Adrenal gland (tissue), 12 donors: ENCODE results near the gene RBP7. TPM values are rescaled to one million over a fixed set of nuclear protein-coding genes. Genes with fewer than 3 reads are reported as not detected.
A peak's percentile ranks its signal among the peaks of the same experiment; 100 is the strongest.

ENCODE experiments used
- DNase-seq, 7 donors: peaks; one replicate each; pipeline ENCODE4 v3.0.0-alpha.2; 2019 to 2020
- H3K27ac ChIP-seq, 5 donors: fragments of 200-600 bp; sonication (generic) in 4 of 5; 1 replicate in 3 of 5; 2 replicates in 2 of 5; pipeline versions ENCODE4 v1.5.1 to v1.8.0; 2016 to 2020; ENCODE audit warnings: mild to moderate bottlenecking in 1 of 5
- H3K27me3 ChIP-seq: fragments of 200-600 bp; 2 replicates; pipeline ENCODE4 v1.8.0; 2021
- H3K36me3 ChIP-seq, 2 donors: fragments of 200-600 bp; replicated peaks in 1 of 2; 1 replicate in 1 of 2; 2 replicates in 1 of 2; pipeline versions ENCODE4 v1.5.1 to v1.8.0; 2018 to 2022
- H3K4me1 ChIP-seq, 2 donors: fragments of 200-600 bp; replicated peaks in 1 of 2; 1 replicate in 1 of 2; 2 replicates in 1 of 2; pipeline versions ENCODE4 v1.5.1 to v1.8.0; 2018 to 2021
- H3K4me3 ChIP-seq, 4 donors: fragments of 200-600 bp; sonication (generic) in 3 of 4; one replicate each; pipeline ENCODE4 v1.5.1; 2016 to 2018
- H3K9me3 ChIP-seq, 3 donors: fragments of 200-600 bp; sonication (generic) in 1 of 3; replicated peaks in 1 of 3; 1 replicate in 2 of 3; 2 replicates in 1 of 3; pipeline versions ENCODE4 v1.5.1 to v1.8.0; 2016 to 2021
- POLR2A ChIP-seq, 2 donors: fragments of 450-650 bp; IDR thresholded peaks; one replicate each; pipeline ENCODE4 v1.6.1; 2017; ENCODE audit warnings: antibody characterized with exemption in 2 of 2, mild to moderate bottlenecking in 2 of 2, moderate library complexity in 1 of 2
- WGBS, 4 donors: extraction: QIAGEN DNeasy Blood & Tissue Kit in 2 of 4; methylation state at CpG; one replicate each; pipeline versions ENCODE4 v1.1.5 to v1.1.7; 2013 to 2017; 5-methylcytosine and 5-hydroxymethylcytosine counted together
- intact Hi-C, 2 donors: fragments of 100-400 bp; cut with DNase I; formaldehyde crosslinking; loops; one replicate each; pipeline versions ENCODE4 v1.14.1 to v1.15.0; 2022 to 2023
- polyA plus RNA-seq, 3 donors: library from polyadenylated mRNA; stranded (reverse); fragments of 200-250 nt in 2 of 3; fragments of 350-450 nt in 1 of 3; fragmentation: Illumina TruSeq in 1 of 3; extraction: RNeasy Lipid Tissue Mini Kit (QIAGEN cat#74804) in 1 of 3; gene quantifications; one replicate each; pipeline ENCODE4 v1.2.3, GENCODE V29; 2013 to 2014
- total RNA-seq, 9 donors: library from RNA; depleted of rRNA in 4 of 9; stranded (reverse); fragments of >200 nt in 4 of 9; fragments of 120-200 nt in 1 of 9; fragmentation: NEBNext Ultra II Directional in 1 of 9; extraction: Animal tissue kit (Norgen Biotek cat#: 25700) in 1 of 9; gene quantifications; one replicate each; pipeline versions ENCODE4 v1.1.0 to v1.2.4, GENCODE V29; 2013 to 2023
- TF ChIP-seq, protein P1 (sequence below), 6 experiments: fragments of 450-650 bp in 4 of 6; fragments of 200-600 bp in 2 of 6; sonication (generic) in 1 of 6; IDR thresholded peaks; 1 replicate in 5 of 6; 2 replicates in 1 of 6; pipeline versions ENCODE4 v1.5.1 to v1.8.0; 2016 to 2021; ENCODE audit warnings: antibody characterized with exemption in 6 of 6, mild to moderate bottlenecking in 2 of 6, moderate library complexity in 1 of 6
- donor health status: healthy with polysubstance abuse.
- donor health status: Bipolar disorder and iron deficiency.
- donor health status: DM: yes; HTN: yes; CAD: no.
- donor health status: DM: no; HTN: no; CAD: no.
- donor health status: DM: no; HTN: no; CAD: no.
- donor health status: DM: yes; HTN: yes; CAD: no.

Gene RBP7
- total and polyA plus RNA-seq, 12 donors, result 1.4 to 52.6 (median 12.2) TPM

DNA sequence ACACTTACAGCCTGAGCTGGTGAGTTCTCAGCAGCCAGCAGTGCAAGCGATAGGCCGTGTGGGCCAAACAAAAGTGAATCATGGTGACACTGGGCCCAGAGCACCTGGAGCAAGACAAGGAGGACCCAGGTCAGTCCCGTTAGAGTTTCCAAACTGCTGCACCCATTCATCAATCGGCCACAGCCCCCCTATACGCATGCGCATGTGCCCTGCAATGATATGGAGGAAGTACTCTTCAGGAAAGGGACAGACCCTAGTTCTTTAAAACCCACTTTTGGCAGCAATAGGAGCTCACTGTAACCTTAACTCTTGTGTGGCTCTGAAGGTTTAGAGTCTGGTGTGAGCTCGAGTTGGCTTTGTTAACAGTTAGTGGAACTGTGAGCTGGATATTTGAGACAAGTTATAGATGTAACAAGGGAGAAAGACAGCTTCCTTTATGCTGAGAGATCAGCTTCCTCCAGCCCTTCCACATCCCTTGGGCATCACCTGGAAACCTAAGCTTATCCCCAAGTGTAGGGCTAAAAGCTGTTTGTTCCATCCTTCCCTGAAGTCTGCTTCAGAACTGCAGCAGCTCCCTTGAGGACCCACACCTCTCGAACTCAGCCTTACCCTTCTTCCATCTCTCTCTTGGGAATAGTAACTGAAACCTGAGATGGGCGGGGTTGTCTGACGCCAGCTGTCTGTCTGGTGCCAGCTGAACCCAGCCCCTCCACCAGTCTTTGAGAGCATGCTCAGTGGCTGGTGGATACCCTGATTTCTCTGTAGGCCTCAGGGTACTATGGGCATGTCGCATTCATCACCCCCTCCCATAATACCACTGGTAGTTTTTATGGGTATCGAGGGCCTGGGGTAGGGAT lies 36.1 kb upstream of the RBP7 start:
- no peaks in the 10 kb centered on the region for H3K27me3 ChIP-seq
- intact Hi-C loops, result no loop called here
- no peak overlapping the region for H3K4me3 ChIP-seq
- no peak for DNase-seq
- 82 to 86% (median 85%) methylated on average over 11 to 12 of the region's 12 CpGs for WGBS, 4 donors
- no peaks in the 10 kb centered on the region for H3K9me3 ChIP-seq
- H3K27ac ChIP-seq, result no peak overlapping the region
- peaks cover 0 to 7% of the 10 kb centered on the region in 2 donors for H3K4me1 ChIP-seq
- TF ChIP-seq, protein P1, sequence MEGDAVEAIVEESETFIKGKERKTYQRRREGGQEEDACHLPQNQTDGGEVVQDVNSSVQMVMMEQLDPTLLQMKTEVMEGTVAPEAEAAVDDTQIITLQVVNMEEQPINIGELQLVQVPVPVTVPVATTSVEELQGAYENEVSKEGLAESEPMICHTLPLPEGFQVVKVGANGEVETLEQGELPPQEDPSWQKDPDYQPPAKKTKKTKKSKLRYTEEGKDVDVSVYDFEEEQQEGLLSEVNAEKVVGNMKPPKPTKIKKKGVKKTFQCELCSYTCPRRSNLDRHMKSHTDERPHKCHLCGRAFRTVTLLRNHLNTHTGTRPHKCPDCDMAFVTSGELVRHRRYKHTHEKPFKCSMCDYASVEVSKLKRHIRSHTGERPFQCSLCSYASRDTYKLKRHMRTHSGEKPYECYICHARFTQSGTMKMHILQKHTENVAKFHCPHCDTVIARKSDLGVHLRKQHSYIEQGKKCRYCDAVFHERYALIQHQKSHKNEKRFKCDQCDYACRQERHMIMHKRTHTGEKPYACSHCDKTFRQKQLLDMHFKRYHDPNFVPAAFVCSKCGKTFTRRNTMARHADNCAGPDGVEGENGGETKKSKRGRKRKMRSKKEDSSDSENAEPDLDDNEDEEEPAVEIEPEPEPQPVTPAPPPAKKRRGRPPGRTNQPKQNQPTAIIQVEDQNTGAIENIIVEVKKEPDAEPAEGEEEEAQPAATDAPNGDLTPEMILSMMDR (IDR thresholded peaks at IDR 0.05), result no peak
- TF ChIP-seq POLR2A (IDR thresholded peaks at IDR 0.05), result no peak
- no peaks in the 10 kb centered on the region for H3K36me3 ChIP-seq

GRCh38 chr1:9984253-9984652 lies 12.8 kb upstream of the RBP7 start:
- Histone ChIP-seq H3K9me3 (no peaks in the 10 kb centered on the region), H3K4me1 (no peaks in the 10 kb centered on the region), H3K27ac (no peak overlapping the region), H3K36me3 (peaks cover 0 to 24% of the 10 kb centered on the region in 2 donors), H3K4me3 (no peak overlapping the region), H3K27me3 (no peaks in the 10 kb centered on the region)
- intact Hi-C loops, result no loop called here
- DNase-seq, result no peak
- WGBS, 4 donors, result 79 to 91% (median 90%) methylated on average over 5 of the region's 5 CpGs
- TF ChIP-seq, protein P1 (IDR thresholded peaks at IDR 0.05), result no peak
- TF ChIP-seq POLR2A (IDR thresholded peaks at IDR 0.05), result no peak

- no peak overlapping the region for H3K4me3 ChIP-seq
- H3K27me3 ChIP-seq, result no peaks in the 10 kb centered on the region
- no peak for DNase-seq
- WGBS, 4 donors, result 60 to 72% (median 65%) methylated on average over 6 of the region's 6 CpGs
- H3K9me3 ChIP-seq, result no peaks in the 10 kb centered on the region
- TF ChIP-seq, protein P1 (IDR thresholded peaks at IDR 0.05), result no peak
- TF ChIP-seq POLR2A (IDR thresholded peaks at IDR 0.05), result no peak
- peaks cover 0 to under 1% of the 10 kb centered on the region in 2 donors for H3K4me1 ChIP-seq
- peaks cover 0 to 24% of the 10 kb centered on the region in 2 donors for H3K36me3 ChIP-seq
- no peak overlapping the region for H3K27ac ChIP-seq
- intact Hi-C loops, result no loop called here
These were observed 12.0 kb upstream of the RBP7 start for GRCh38 chr1:9985001-9985400.

GRCh38 chr1:9989773-9990172 lies 7.3 kb upstream of the RBP7 start:
- no peaks in the 10 kb centered on the region for H3K9me3 ChIP-seq
- 87 to 96% (median 93%) methylated on average over 4 to 5 of the region's 5 CpGs for WGBS, 4 donors
- TF ChIP-seq, protein P1 (IDR thresholded peaks at IDR 0.05), result no peak
- TF ChIP-seq POLR2A (IDR thresholded peaks at IDR 0.05), result no peak
- intact Hi-C loops, result no loop called here
- no peak for DNase-seq
- no peak overlapping the region for H3K4me3 ChIP-seq
- no peaks in the 10 kb centered on the region for H3K36me3 ChIP-seq
- H3K27ac ChIP-seq, result peak overlapping the region in 1 of 5 donors; percentile 27
- H3K4me1 ChIP-seq, result peaks cover 8 to 18% of the 10 kb centered on the region in 2 donors
- H3K27me3 ChIP-seq, result no peaks in the 10 kb centered on the region
